H1 (cell line): ENCODE data around the gene OPRD1. TPM values are rescaled to one million over a fixed set of nuclear protein-coding genes. Genes with fewer than 3 reads are reported as not detected.

Source experiments
- CTCF ChIA-PET: fragments of 300-600 bp; sonication (Branson Sonifier 250); formaldehyde crosslinking; loops from one replicate; lab custom pipeline; 2021; ENCODE audit not compliant: partially characterized antibody; lab: Charles Lee
- POLR2A ChIA-PET: fragments of 300-600 bp; sonication (Branson Sonifier 250); formaldehyde crosslinking; loops from one replicate; lab custom pipeline; 2021; ENCODE audit warnings: inconsistent platforms; ENCODE audit not compliant: partially characterized antibody; lab: Charles Lee
- DNase-seq, 2 experiments: peaks; one replicate each; pipeline versions ENCODE4 v3.0.0 to v3.0.0-alpha.2; 2010 to 2022; ENCODE audit warnings: low spot score in 2 of 2, low read depth in 1 of 2, mixed read lengths in 1 of 2
- FAIRE-seq: peaks from 2 replicates; lab custom pipeline; 2011; peaks lifted over from hg19 to GRCh38; lab: Jason Lieb, UNC
- H2AFZ ChIP-seq: 2 replicates; pipeline ENCODE4 v1.8.1; 2012; ENCODE audit warnings: low read length, inconsistent platforms
- H2AK5ac ChIP-seq: 2 replicates; pipeline ENCODE4 v1.6.1; 2013; ENCODE audit warnings: low read depth, low read length
- H2BK120ac ChIP-seq: replicated peaks from 2 replicates; pipeline ENCODE3; 2013; ENCODE audit warnings: low read depth, low read length, inconsistent platforms
- H2BK12ac ChIP-seq: 2 replicates; pipeline ENCODE4 v1.6.1; 2013; ENCODE audit warnings: low read depth, low read length
- H2BK15ac ChIP-seq: 2 replicates; pipeline ENCODE4 v1.6.1; 2013; ENCODE audit warnings: low read length
- H2BK20ac ChIP-seq: 2 replicates; pipeline ENCODE4 v1.6.1; 2013; ENCODE audit warnings: low read length
- H2BK5ac ChIP-seq: 2 replicates; pipeline ENCODE4 v1.6.1; 2013; ENCODE audit warnings: low read depth, low read length
- H3K14ac ChIP-seq: 2 replicates; pipeline ENCODE4 v1.6.1; 2013; ENCODE audit warnings: inconsistent platforms; ENCODE audit not compliant: insufficient read length
- H3K18ac ChIP-seq: 2 replicates; pipeline ENCODE4 v1.6.1; 2013; ENCODE audit warnings: low read length; ENCODE audit errors: extremely low read depth
- H3K23ac ChIP-seq: 2 replicates; pipeline ENCODE4 v1.6.1; 2013; ENCODE audit warnings: inconsistent platforms; ENCODE audit not compliant: insufficient read length
- H3K23me2 ChIP-seq: 2 replicates; pipeline ENCODE4 v1.6.1; 2013; ENCODE audit warnings: low read depth, low read length
- H3K27ac ChIP-seq: 2 replicates; pipeline ENCODE4 v1.6.1; 2011; ENCODE audit warnings: low read depth, low read length, inconsistent platforms
- H3K27me3 ChIP-seq, 4 experiments: replicated peaks in 1 of 4; 1 replicate in 1 of 4; 2 replicates in 3 of 4; pipeline versions ENCODE4 v1.6.1 to v1.8.1; 2011 to 2013; ENCODE audit warnings: low read length in 3 of 4, mild to moderate bottlenecking in 3 of 4, inconsistent platforms in 2 of 4, mixed read lengths in 2 of 4, moderate library complexity in 1 of 4; ENCODE audit not compliant: control insufficient read depth in 3 of 4, insufficient read depth in 3 of 4; ENCODE audit errors: extremely low read depth in 1 of 4
- H3K36me3 ChIP-seq, 4 experiments: 2 replicates each; pipeline versions ENCODE4 v1.6.1 to v1.8.1; 2011 to 2013; ENCODE audit warnings: mild to moderate bottlenecking in 4 of 4, low read length in 3 of 4, moderate library complexity in 2 of 4, control low read depth in 1 of 4, inconsistent platforms in 1 of 4; ENCODE audit not compliant: insufficient read depth in 4 of 4, control insufficient read depth in 2 of 4
- H3K4ac ChIP-seq: replicated peaks from 2 replicates; pipeline ENCODE3; 2013; ENCODE audit warnings: low read length, low read depth, mixed read lengths, inconsistent platforms; ENCODE audit not compliant: insufficient read length
- H3K4me1 ChIP-seq, 4 experiments: replicated peaks in 1 of 4; 1 replicate in 1 of 4; 2 replicates in 3 of 4; pipeline versions ENCODE4 v1.6.1 to v1.8.1; 2011 to 2013; ENCODE audit warnings: low read length in 3 of 4, inconsistent platforms in 2 of 4, mixed read lengths in 1 of 4; ENCODE audit not compliant: insufficient read depth in 4 of 4, control insufficient read depth in 3 of 4
- H3K4me2 ChIP-seq, 2 experiments: 2 replicates each; pipeline versions ENCODE4 v1.6.1 to v1.8.1; 2011 to 2013; ENCODE audit warnings: low read depth in 2 of 2, low read length in 2 of 2, control low read depth in 1 of 2, inconsistent platforms in 1 of 2, mild to moderate bottlenecking in 1 of 2; ENCODE audit not compliant: insufficient read depth in 1 of 2
- H3K4me3 ChIP-seq, 4 experiments: fragments of 200-600, 300-600 bp in 1 of 4; sonication (generic), shearing (Covaris generic), sonication (Bioruptor Twin) in 1 of 4; 2 replicates each; pipeline versions ENCODE4 v1.5.1 to v1.8.1; 2011 to 2016; ENCODE audit warnings: low read length in 4 of 4, low read depth in 3 of 4, control low read depth in 2 of 4, inconsistent platforms in 2 of 4, mild to moderate bottlenecking in 2 of 4, mixed read lengths in 1 of 4, moderate library complexity in 1 of 4; ENCODE audit not compliant: insufficient read depth in 2 of 4; ENCODE audit errors: extremely low read depth in 1 of 4
- H3K56ac ChIP-seq: replicated peaks from 2 replicates; pipeline ENCODE3; 2013; ENCODE audit warnings: low read depth, mild to moderate bottlenecking, mixed read lengths, low read length, inconsistent platforms; ENCODE audit not compliant: insufficient read length
- H3K79me1 ChIP-seq: 2 replicates; pipeline ENCODE4 v1.6.1; 2013; ENCODE audit warnings: low read depth, low read length, control low read depth
- H3K79me2 ChIP-seq, 2 experiments: 2 replicates each; pipeline versions ENCODE4 v1.6.1 to v1.8.1; 2012 to 2013; ENCODE audit warnings: low read length in 2 of 2, mild to moderate bottlenecking in 2 of 2, inconsistent platforms in 1 of 2; ENCODE audit not compliant: insufficient read depth in 2 of 2, control insufficient read depth in 1 of 2
- H3K9ac ChIP-seq, 4 experiments: replicated peaks in 1 of 4; 1 replicate in 1 of 4; 2 replicates in 3 of 4; pipeline versions ENCODE4 v1.6.1 to v1.8.1; 2011 to 2013; ENCODE audit warnings: low read depth in 3 of 4, low read length in 3 of 4, control low read depth in 2 of 4, mild to moderate bottlenecking in 2 of 4, moderate library complexity in 2 of 4, inconsistent platforms in 1 of 4; ENCODE audit errors: extremely low read depth in 1 of 4
- H3K9me3 ChIP-seq, 2 experiments: 2 replicates each; pipeline versions ENCODE4 v1.6.1 to v1.8.1; 2012 to 2013; ENCODE audit warnings: mild to moderate bottlenecking in 2 of 2, moderate library complexity in 2 of 2, control low read depth in 1 of 2, inconsistent platforms in 1 of 2, low read depth in 1 of 2, low read length in 1 of 2, mixed read lengths in 1 of 2; ENCODE audit not compliant: insufficient read depth in 2 of 2
- H4K20me1 ChIP-seq, 2 experiments: replicated peaks in 1 of 2; 2 replicates each; pipeline versions ENCODE3 to v1.8.1; 2011 to 2013; ENCODE audit warnings: inconsistent platforms in 2 of 2, low read length in 2 of 2, mild to moderate bottlenecking in 1 of 2; ENCODE audit not compliant: insufficient read depth in 2 of 2, control insufficient read depth in 1 of 2
- H4K5ac ChIP-seq: 2 replicates; pipeline ENCODE4 v1.6.1; 2013; ENCODE audit warnings: low read length, low read depth, mixed read lengths, inconsistent platforms; ENCODE audit not compliant: insufficient read length
- H4K8ac ChIP-seq: 2 replicates; pipeline ENCODE4 v1.8.0; 2013; ENCODE audit warnings: mild to moderate bottlenecking, moderate library complexity, low read length, inconsistent platforms; ENCODE audit not compliant: insufficient read depth; ENCODE audit errors: extremely low read depth
- H4K91ac ChIP-seq: replicated peaks from 2 replicates; pipeline ENCODE3; 2013; ENCODE audit warnings: low read length, mixed read lengths, inconsistent platforms; ENCODE audit not compliant: insufficient read length
- ASH2L ChIP-seq: fragments of 200-600, 300-600 bp; sonication (generic); IDR thresholded peaks from one replicate; pipeline ENCODE4 v1.7.1; 2017; ENCODE audit warnings: low read length
- BACH1 ChIP-seq: IDR thresholded peaks from 2 replicates; pipeline ENCODE4 v1.6.1; 2012; ENCODE audit warnings: low read length, improper control_type of control experiment
- EZH2 ChIP-seq: fragments of 200-600 bp; sonication (generic); IDR thresholded peaks from 2 replicates; pipeline ENCODE4 v1.7.1; 2012; ENCODE audit warnings: low read depth, mild to moderate bottlenecking, moderate library complexity, low read length, inconsistent platforms; ENCODE audit not compliant: severe bottlenecking
- FOSL1 ChIP-seq: IDR thresholded peaks from 2 replicates; pipeline ENCODE4 v1.6.1; 2011; ENCODE audit warnings: mild to moderate bottlenecking, low read depth, low read length, moderate library complexity; ENCODE audit not compliant: insufficient read depth
- GABPA ChIP-seq: IDR thresholded peaks from 2 replicates; pipeline ENCODE4 v1.6.1; 2011; ENCODE audit warnings: mild to moderate bottlenecking, low read length, moderate library complexity, borderline replicate concordance; ENCODE audit not compliant: insufficient read depth
- HDAC6 ChIP-seq: IDR thresholded peaks from one replicate; pipeline ENCODE4 v1.7.1; 2012; ENCODE audit warnings: low read depth, mild to moderate bottlenecking, inconsistent platforms, low read length, moderate library complexity
- KDM1A ChIP-seq: fragments of 200-600, 300-600 bp; sonication (generic); IDR thresholded peaks from 2 replicates; pipeline ENCODE4 v1.7.1; 2016; ENCODE audit warnings: mild to moderate bottlenecking, low read length, borderline replicate concordance
- RXRA ChIP-seq: IDR thresholded peaks from 2 replicates; pipeline ENCODE4 v1.6.1; 2011; ENCODE audit warnings: low read depth, mild to moderate bottlenecking, low read length, moderate library complexity; ENCODE audit not compliant: insufficient read depth
- SIN3A ChIP-seq, 2 experiments: IDR thresholded peaks in 1 of 2; conservative IDR thresholded peaks in 1 of 2; 2 replicates each; pipeline ENCODE4 v1.6.1; 2011 to 2012; ENCODE audit warnings: low read length in 2 of 2, improper control_type of control experiment in 1 of 2, low read depth in 1 of 2, mild to moderate bottlenecking in 1 of 2
- TEAD4 ChIP-seq: IDR thresholded peaks from 2 replicates; pipeline ENCODE4 v1.6.1; 2012; ENCODE audit warnings: low read depth, low read length, inconsistent platforms, mixed read lengths
- WGBS, 2 experiments: shearing (Covaris generic) in 1 of 2; methylation state at CpG; one replicate each; pipeline versions ENCODE4 v1.1.6 to v1.1.7; 2013 to 2015; ENCODE audit warnings: low lambda C conversion rate in 2 of 2, mixed read lengths in 2 of 2, inconsistent platforms in 1 of 2, low coverage in 1 of 2, missing lambda C conversion rate in 1 of 2; ENCODE audit not compliant: insufficient replicate concordance in 2 of 2, insufficient coverage in 1 of 2, insufficient read length in 1 of 2; ENCODE audit errors: extremely low coverage in 1 of 2, missing lambda C conversion rate in 1 of 2; 5-methylcytosine and 5-hydroxymethylcytosine counted together
- polyA plus RNA-seq, 7 experiments: library from polyadenylated mRNA; depleted of rRNA in 3 of 7; stranded (reverse) in 5 of 7; unstranded in 2 of 7; fragments of >200 nt in 5 of 7; fragments of 200-250 nt in 2 of 7; gene quantifications; 1 replicate in 5 of 7; 2 replicates in 1 of 7; 4 replicates in 1 of 7; pipeline versions ENCODE4 v1.2.1 to v1.2.3, GENCODE V29; 2011 to 2013; ENCODE audit warnings: missing spikeins in 2 of 7, mixed read lengths in 2 of 7
- total RNA-seq: library from RNA; stranded (reverse); fragmentation: NEBNext Ultra II Directional; extraction: Animal tissue kit (Norgen Biotek cat#: 25700); gene quantifications from 2 replicates; pipeline ENCODE4 v1.2.1, GENCODE V29; 2021
- TF ChIP-seq, protein P1 (sequence below): IDR thresholded peaks from 2 replicates; pipeline ENCODE4 v1.6.1; 2012; ENCODE audit warnings: inconsistent platforms
- TF ChIP-seq, protein P2 (sequence below): IDR thresholded peaks from 2 replicates; pipeline ENCODE4 v1.6.1; 2012; ENCODE audit warnings: low read length, inconsistent platforms

The OPRD1 gene
- total and polyA plus RNA-seq, 2 of the 8 experiments (the other 6 are each of a cell fraction or from before 2014, with no cell fraction given), result 2.6 to 3.7 TPM

DNA sequence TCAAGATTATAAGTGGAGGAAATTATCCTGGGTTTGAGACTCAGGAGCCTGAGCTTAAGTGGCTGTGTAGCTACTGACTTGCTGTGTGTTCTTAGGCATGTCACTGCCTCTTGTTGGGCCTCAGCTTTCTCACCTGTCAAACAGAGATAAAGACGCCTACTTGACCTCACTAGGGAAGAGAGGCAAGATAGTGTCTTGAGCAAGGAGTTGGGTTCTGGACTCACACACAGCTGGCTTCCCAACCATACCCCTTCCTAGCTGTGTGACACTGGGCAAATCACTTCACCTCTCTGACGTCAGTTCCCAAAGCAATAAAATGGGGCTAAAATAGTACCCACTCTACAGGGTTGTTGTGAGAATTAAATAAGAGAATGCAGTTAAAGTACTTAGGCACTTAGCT lies 90.8 kb downstream of the OPRD1 start:
- H3K27me3 ChIP-seq, result no peaks in the 10 kb centered on the region
- H3K23ac ChIP-seq, result no peak overlapping the region
- no peaks in the 10 kb centered on the region for H3K23me2 ChIP-seq
- H2AK5ac ChIP-seq, result no peak overlapping the region
- no peak overlapping the region for H3K4me3 ChIP-seq
- no peak overlapping the region for H3K4me2 ChIP-seq
- no peak overlapping the region for H4K5ac ChIP-seq
- no peak overlapping the region for H3K9ac ChIP-seq
- ChIA-PET POLR2A (interaction anchor here (1.1 to 1.7 kb wide), 2 partner anchors 12 to 222 kb away, joined by 3 to 8 read pairs; partner anchors contain the start of gene EPB41), CTCF (interaction anchor here (0.6 to 4.4 kb wide), 15 partner anchors 8 to 255 kb away, joined by 3 to 24 read pairs (median 4); no protein-coding TSS in a partner anchor)
- 91% methylated on average over 2 of the region's 2 CpGs; no CpG with 5 or more reads in 1 of the 2 experiments for WGBS, 2 experiments
- no peaks in the 10 kb centered on the region for H3K4me1 ChIP-seq
- no peaks in the 10 kb centered on the region for H3K9me3 ChIP-seq
- no peaks in the 10 kb centered on the region for H3K36me3 ChIP-seq
- H2AFZ ChIP-seq, result no peak overlapping the region
- H2BK20ac ChIP-seq, result no peak overlapping the region
- H3K18ac ChIP-seq, result no peak overlapping the region
- no peak overlapping the region for H2BK5ac ChIP-seq
- no peak overlapping the region for H3K56ac ChIP-seq
- DNase-seq (no peak), FAIRE-seq (no peak)
- no peaks in the 10 kb centered on the region for H3K79me2 ChIP-seq
- no peak overlapping the region for H2BK15ac ChIP-seq
- no peak overlapping the region for H3K27ac ChIP-seq
- H3K4ac ChIP-seq, result no peak overlapping the region
- H4K8ac ChIP-seq, result no peak overlapping the region
- H2BK12ac ChIP-seq, result no peak overlapping the region
- no peak overlapping the region for H2BK120ac ChIP-seq
- H3K79me1 ChIP-seq, result no peaks in the 10 kb centered on the region
- no peak overlapping the region for H4K91ac ChIP-seq
- H3K14ac ChIP-seq, result no peak overlapping the region
- no peaks in the 10 kb centered on the region for H4K20me1 ChIP-seq
- TF ChIP-seq KDM1A, result no peak
- TF ChIP-seq HDAC6, result no peak
- no peak for TF ChIP-seq ASH2L
- TF ChIP-seq, protein P1, sequence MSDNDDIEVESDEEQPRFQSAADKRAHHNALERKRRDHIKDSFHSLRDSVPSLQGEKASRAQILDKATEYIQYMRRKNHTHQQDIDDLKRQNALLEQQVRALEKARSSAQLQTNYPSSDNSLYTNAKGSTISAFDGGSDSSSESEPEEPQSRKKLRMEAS, result no peak
- no peak for TF ChIP-seq SIN3A (conservative IDR thresholded peaks at IDR 0.05 in 1 of 2, IDR thresholded peaks at IDR 0.05 in 1 of 2; ENCODE audit: low read depth in 1 of 2, low read length in 2 of 2)
- TF ChIP-seq BACH1, result no peak
- no peak for TF ChIP-seq RXRA
- TF ChIP-seq EZH2, result no peak
- no peak for TF ChIP-seq FOSL1
- no peak for TF ChIP-seq GABPA
- no peak for TF ChIP-seq TEAD4
- TF ChIP-seq, protein P2, sequence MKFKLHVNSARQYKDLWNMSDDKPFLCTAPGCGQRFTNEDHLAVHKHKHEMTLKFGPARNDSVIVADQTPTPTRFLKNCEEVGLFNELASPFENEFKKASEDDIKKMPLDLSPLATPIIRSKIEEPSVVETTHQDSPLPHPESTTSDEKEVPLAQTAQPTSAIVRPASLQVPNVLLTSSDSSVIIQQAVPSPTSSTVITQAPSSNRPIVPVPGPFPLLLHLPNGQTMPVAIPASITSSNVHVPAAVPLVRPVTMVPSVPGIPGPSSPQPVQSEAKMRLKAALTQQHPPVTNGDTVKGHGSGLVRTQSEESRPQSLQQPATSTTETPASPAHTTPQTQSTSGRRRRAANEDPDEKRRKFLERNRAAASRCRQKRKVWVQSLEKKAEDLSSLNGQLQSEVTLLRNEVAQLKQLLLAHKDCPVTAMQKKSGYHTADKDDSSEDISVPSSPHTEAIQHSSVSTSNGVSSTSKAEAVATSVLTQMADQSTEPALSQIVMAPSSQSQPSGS, result no peak
